ENCODE results near the gene GPT2. TPM values are rescaled to one million over a fixed set of nuclear protein-coding genes. Genes with fewer than 3 reads are reported as not detected.

Gene GPT2
- total RNA-seq, 4 donors from 2014 or later: 42.5 to 126 (median 61.3) TPM

DNA sequence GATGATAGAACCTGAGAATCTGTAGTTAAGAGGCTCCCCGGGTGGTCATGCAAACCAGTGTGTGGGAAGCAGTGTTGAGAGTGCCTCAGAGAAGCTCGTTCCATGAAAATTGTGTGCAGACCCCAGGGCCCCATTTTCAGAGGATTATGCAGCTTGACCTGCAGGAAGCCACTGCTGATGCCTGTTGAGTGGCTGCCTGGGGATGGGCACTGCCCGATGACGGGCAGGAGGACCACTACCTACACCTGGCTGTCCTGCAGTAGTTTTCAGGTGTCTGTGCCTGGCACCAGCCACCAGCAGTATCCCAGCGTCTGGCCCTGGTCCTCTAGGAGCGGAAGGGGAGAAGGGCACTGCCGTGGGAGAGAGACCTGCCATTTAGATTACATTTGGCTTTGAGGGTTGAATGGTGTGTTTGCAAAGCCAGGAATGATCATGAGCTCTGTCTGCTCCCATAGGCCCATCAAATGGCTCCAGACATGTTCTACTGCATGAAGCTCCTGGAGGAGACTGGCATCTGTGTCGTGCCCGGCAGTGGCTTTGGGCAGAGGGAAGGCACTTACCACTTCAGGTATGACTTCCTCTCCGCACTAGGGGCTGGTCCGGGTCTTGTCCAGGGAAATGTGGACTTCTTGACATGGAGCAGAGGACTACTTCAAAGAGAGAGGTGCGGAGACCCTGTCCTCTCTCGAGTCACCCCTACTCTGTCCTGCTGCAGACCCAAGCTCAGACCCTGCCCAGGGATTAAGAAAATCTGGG lies 42.5 kb downstream of the GPT2 start:
- 86 to 93% methylated on average over 11 to 13 of the region's 13 CpGs for WGBS, 2 donors
- no peak for DNase-seq (ENCODE audit: low spot score in 2 of 2)

DNA sequence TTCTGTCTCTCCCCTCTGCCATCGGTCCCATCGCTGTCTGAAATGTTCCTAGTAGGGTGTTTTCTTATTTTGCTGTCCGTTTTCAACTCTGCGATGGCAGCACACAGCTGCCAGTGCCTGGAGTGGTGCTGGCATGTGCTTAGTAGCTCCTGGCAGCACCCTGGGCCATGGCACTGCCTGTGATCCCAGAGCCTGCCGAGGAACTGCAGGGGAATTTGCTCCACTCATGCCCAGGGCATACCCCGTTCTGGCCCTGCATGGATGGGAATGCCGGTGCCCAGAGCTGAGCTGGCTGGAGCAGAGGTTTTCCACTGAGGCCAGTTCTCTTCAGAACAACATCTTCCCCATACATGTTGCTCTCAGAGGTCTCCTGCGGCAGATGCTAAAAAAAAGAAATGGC lies 43.1 kb downstream of the GPT2 start:
- H3K27ac ChIP-seq: peak overlapping the region in 1 of 4 donors; percentile 15
- no peak overlapping the region for H3K4me3 ChIP-seq
- peaks cover 0 to 9% (median 1%) of the 10 kb centered on the region in 4 donors for H3K4me1 ChIP-seq
- DNase-seq (ENCODE audit: low spot score in 2 of 2): no peak
- WGBS, 2 donors: 88 to 91% methylated on average over 8 of the region's 8 CpGs
- TF ChIP-seq POLR2A (IDR thresholded peaks at IDR 0.05): no peak
- no peak for TF ChIP-seq EP300 (IDR thresholded peaks at IDR 0.05)
- TF ChIP-seq, protein P1, sequence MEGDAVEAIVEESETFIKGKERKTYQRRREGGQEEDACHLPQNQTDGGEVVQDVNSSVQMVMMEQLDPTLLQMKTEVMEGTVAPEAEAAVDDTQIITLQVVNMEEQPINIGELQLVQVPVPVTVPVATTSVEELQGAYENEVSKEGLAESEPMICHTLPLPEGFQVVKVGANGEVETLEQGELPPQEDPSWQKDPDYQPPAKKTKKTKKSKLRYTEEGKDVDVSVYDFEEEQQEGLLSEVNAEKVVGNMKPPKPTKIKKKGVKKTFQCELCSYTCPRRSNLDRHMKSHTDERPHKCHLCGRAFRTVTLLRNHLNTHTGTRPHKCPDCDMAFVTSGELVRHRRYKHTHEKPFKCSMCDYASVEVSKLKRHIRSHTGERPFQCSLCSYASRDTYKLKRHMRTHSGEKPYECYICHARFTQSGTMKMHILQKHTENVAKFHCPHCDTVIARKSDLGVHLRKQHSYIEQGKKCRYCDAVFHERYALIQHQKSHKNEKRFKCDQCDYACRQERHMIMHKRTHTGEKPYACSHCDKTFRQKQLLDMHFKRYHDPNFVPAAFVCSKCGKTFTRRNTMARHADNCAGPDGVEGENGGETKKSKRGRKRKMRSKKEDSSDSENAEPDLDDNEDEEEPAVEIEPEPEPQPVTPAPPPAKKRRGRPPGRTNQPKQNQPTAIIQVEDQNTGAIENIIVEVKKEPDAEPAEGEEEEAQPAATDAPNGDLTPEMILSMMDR (IDR thresholded peaks at IDR 0.05): no peak
- peaks cover 4 to 86% (median 5%) of the 10 kb centered on the region in 3 donors for H3K36me3 ChIP-seq
- no peaks in the 10 kb centered on the region for H3K27me3 ChIP-seq
- H3K9me3 ChIP-seq: no peaks in the 10 kb centered on the region

More for the DNA sequence above, 42.5 kb downstream of the GPT2 start:
- no peaks in the 10 kb centered on the region for H3K9me3 ChIP-seq
- H3K27ac ChIP-seq: peak overlapping the region in 1 of 4 donors; percentile 15
- no peak overlapping the region for H3K4me3 ChIP-seq
- H3K27me3 ChIP-seq: no peaks in the 10 kb centered on the region
- H3K4me1 ChIP-seq: peaks cover 0 to 9% (median 1%) of the 10 kb centered on the region in 4 donors
- TF ChIP-seq POLR2A (IDR thresholded peaks at IDR 0.05): no peak
- TF ChIP-seq, protein P1 (IDR thresholded peaks at IDR 0.05): no peak
- TF ChIP-seq EP300 (IDR thresholded peaks at IDR 0.05): no peak
- H3K36me3 ChIP-seq: peaks cover 5 to 87% (median 5%) of the 10 kb centered on the region in 3 donors

DNA sequence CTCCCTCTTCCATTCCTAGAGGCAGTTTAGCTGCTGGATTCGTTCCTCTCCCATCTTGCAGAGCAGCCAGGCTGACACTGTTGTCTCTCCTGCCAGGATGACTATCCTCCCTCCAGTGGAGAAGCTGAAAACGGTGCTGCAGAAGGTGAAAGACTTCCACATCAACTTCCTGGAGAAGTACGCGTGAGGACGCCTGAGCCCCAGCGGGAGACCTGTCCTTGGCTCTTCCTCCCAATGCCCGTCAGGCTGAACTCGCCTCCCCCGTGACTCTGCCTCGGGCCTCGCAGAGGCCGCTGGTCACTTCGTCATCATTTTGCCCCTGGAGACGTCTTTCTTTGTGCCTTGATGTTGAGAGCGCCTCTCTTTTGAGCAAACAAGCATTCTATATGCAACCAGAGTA lies 44.6 kb downstream of the GPT2 start:
- Histone ChIP-seq H3K9me3 (no peaks in the 10 kb centered on the region), H3K36me3 (peaks cover 0 to 70% (median 5%) of the 10 kb centered on the region in 3 donors), H3K4me1 (peaks cover 0 to 9% (median 1%) of the 10 kb centered on the region in 4 donors), H3K4me3 (no peak overlapping the region), H3K27me3 (no peaks in the 10 kb centered on the region), H3K27ac (no peak overlapping the region)
- WGBS, 2 donors: 80 to 84% methylated on average over 15 of the region's 15 CpGs
- TF ChIP-seq, protein P1 (IDR thresholded peaks at IDR 0.05): no peak
- TF ChIP-seq POLR2A (IDR thresholded peaks at IDR 0.05): no peak
- TF ChIP-seq EP300 (IDR thresholded peaks at IDR 0.05): no peak
- DNase-seq (ENCODE audit: low spot score in 2 of 2): no peak

DNA sequence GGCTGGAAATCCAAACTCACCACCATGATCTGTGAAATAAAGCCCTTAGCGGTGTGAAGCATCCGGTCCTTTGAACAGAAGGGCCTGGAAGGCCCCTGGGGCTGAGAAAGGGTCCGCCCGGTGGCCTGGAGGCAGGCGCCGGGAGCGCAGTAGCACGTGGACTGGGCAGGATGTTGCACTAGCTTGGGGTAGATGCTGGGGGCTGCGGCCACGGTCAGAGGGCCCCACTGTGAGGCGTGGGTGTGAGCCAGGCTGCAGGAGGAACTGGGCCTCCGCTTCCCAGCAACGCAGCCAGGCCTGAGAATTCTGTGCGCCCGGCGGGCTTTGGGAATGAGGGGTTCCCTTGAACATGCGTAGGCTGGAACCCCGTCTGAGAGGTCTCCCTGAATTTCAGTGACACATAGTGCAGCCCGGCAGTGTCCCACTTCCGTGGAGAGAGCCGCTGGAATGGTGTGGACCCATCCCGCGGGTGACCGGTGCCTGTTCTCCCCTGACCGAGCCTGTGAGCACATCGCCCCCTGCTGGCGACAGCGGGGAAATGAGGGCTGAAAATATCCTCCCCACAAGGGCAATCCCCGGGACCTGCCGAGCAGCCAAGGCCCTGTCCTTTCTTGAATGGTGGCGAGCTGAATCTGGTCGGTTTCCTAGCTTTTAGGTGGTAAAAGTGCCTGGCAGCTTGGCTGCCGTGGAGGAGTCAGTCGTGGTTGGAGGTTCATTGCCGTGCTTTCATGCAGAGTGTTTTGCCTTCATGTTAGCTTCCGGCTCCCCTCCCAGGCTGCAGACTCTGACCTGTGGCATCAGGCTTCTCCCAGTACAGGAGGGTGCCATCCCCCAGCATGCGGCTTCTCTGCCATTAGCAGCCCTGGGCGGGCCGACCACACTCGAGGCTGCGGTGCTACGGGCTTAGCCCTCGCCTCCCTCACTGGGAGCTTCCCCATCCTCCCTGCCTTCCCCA lies 45.5 kb downstream of the GPT2 start:
- 65% methylated on average over 31 to 42 of the region's 43 CpGs for WGBS, 2 donors
- TF ChIP-seq EP300 (IDR thresholded peaks at IDR 0.05) (no peak), POLR2A (IDR thresholded peaks at IDR 0.05) (no peak)
- TF ChIP-seq, protein P1 (IDR thresholded peaks at IDR 0.05): peak; percentile 81 to 91 (median 85)
- Histone ChIP-seq H3K36me3 (peaks cover 0 to 62% (median 2%) of the 10 kb centered on the region in 3 donors), H3K9me3 (no peaks in the 10 kb centered on the region), H3K4me1 (peaks cover 0 to 9% (median 1%) of the 10 kb centered on the region in 4 donors), H3K4me3 (no peak overlapping the region), H3K27me3 (no peaks in the 10 kb centered on the region), H3K27ac (peak overlapping the region in 2 of 4 donors; percentile 0 to 69)
- peak; percentile 30 to 36 for DNase-seq (ENCODE audit: low spot score in 2 of 2)

Measured in tibial nerve (tissue), 4 donors.